HCT116 (cell line): ENCODE results near the gene HLA-DOA. TPM values are rescaled to one million over a fixed set of nuclear protein-coding genes. Genes with fewer than 3 reads are reported as not detected.

Experiments
- ATAC-seq: fragments of 200-7000 bp; cut with Tn5 transposase; 2 replicates; pipeline ENCODE4 v1.9.1; 2020; ENCODE audit warnings: mild to moderate bottlenecking, moderate library complexity
- BruUV-seq: library from RNA; stranded (reverse); fragments of 400-500 nt; replicated peaks from 2 replicates; lab custom pipeline; 2021; lab: Mats Ljungman, UMichigan
- CTCF ChIA-PET: fragments of 300-600 bp; sonication (Branson Sonifier 250); formaldehyde crosslinking; loops from one replicate; lab custom pipeline; 2021; ENCODE audit warnings: antibody characterized with exemption; lab: Charles Lee
- POLR2A ChIA-PET: fragments of 300-600, 350-600 bp; sonication (Branson Sonifier 250); formaldehyde crosslinking; loops from one replicate; lab custom pipeline; 2021; ENCODE audit warnings: antibody characterized with exemption; lab: Charles Lee
- RAD21 ChIA-PET, 2 experiments: fragments of 300-600 bp; sonication (Branson Sonifier 250); formaldehyde crosslinking; loops; one replicate each; lab custom pipeline; 2023; ENCODE audit warnings: low total read pairs in 2 of 2; ENCODE audit not compliant: uncharacterized antibody in 2 of 2, unreplicated experiment in 2 of 2, low non-redundant PET in 1 of 2; lab: Charles Lee
- DNase-seq: peaks from one replicate; pipeline ENCODE4 v3.0.0-alpha.2; 2010; ENCODE audit warnings: low read depth, low spot score
- H2AFZ ChIP-seq: fragments of 200-600 bp; shearing (Covaris generic), sonication (generic); 2 replicates; pipeline ENCODE4 v1.6.1; 2017; ENCODE audit warnings: low read depth, mixed run types, mixed read lengths, antibody characterized with exemption, low read length; ENCODE audit not compliant: poor library complexity, severe bottlenecking
- H3K27ac ChIP-seq: 2 replicates; pipeline ENCODE4 v1.5.1; 2012; ENCODE audit warnings: low read depth, low read length
- H3K27me3 ChIP-seq: fragments of 200-600 bp; sonication (generic); 2 replicates; pipeline ENCODE4 v1.6.1; 2016; ENCODE audit warnings: mixed run types, low read length, mixed read lengths; ENCODE audit not compliant: insufficient read depth
- H3K36me3 ChIP-seq, 2 experiments: fragments of 200-500 bp in 1 of 2; fragments of 200-600 bp in 1 of 2; sonication (Bioruptor generic) in 1 of 2; sonication (generic) in 1 of 2; 2 replicates each; pipeline versions ENCODE4 v1.5.1 to v1.6.1; 2014 to 2016; ENCODE audit warnings: low read length in 2 of 2, inconsistent platforms in 1 of 2, mixed read lengths in 1 of 2, mixed run types in 1 of 2; ENCODE audit not compliant: insufficient read depth in 2 of 2, control insufficient read depth in 1 of 2
- H3K4me1 ChIP-seq, 2 experiments: fragments of 200-600 bp in 1 of 2; sonication (generic) in 1 of 2; 2 replicates each; pipeline versions ENCODE4 v1.5.1 to v1.6.1; 2012 to 2017; ENCODE audit warnings: low read length in 2 of 2, inconsistent platforms in 1 of 2, mild to moderate bottlenecking in 1 of 2, mixed read lengths in 1 of 2, mixed run types in 1 of 2, moderate library complexity in 1 of 2; ENCODE audit not compliant: insufficient read depth in 2 of 2, control insufficient read depth in 1 of 2
- H3K4me2 ChIP-seq: fragments of 200-600 bp; sonication (generic); 2 replicates; pipeline ENCODE4 v1.6.1; 2017; ENCODE audit warnings: mixed run types, low read length, mixed read lengths
- H3K4me3 ChIP-seq, 2 experiments: fragments of 200-600 bp in 1 of 2; sonication (generic) in 1 of 2; replicated peaks in 1 of 2; 2 replicates each; pipeline ENCODE4 v1.5.1; 2011 to 2016; ENCODE audit warnings: low read length in 2 of 2, control low read depth in 1 of 2, low read depth in 1 of 2, mild to moderate bottlenecking in 1 of 2, mixed read lengths in 1 of 2, mixed run types in 1 of 2
- H3K79me2 ChIP-seq: fragments of 200-600 bp; sonication (generic); 2 replicates; pipeline ENCODE4 v1.6.1; 2017; ENCODE audit warnings: mild to moderate bottlenecking, mixed run types, low read length, moderate library complexity, mixed read lengths; ENCODE audit not compliant: insufficient read depth
- H3K9ac ChIP-seq: fragments of 200-600 bp; sonication (generic); 2 replicates; pipeline ENCODE4 v1.6.1; 2016; ENCODE audit warnings: low read length, mixed read lengths
- H3K9me2 ChIP-seq: fragments of 200-600 bp; sonication (generic), shearing (Covaris generic); 2 replicates; pipeline ENCODE4 v1.6.1; 2017; ENCODE audit warnings: mixed run types, mild to moderate bottlenecking, moderate library complexity; ENCODE audit not compliant: insufficient read depth
- H3K9me3 ChIP-seq, 2 experiments: fragments of 200-500 bp in 1 of 2; fragments of 200-600 bp in 1 of 2; sonication (Bioruptor generic) in 1 of 2; sonication (generic) in 1 of 2; 2 replicates each; pipeline ENCODE4 v1.6.1; 2014 to 2017; ENCODE audit warnings: low read length in 2 of 2, mixed read lengths in 2 of 2, inconsistent platforms in 1 of 2, low read depth in 1 of 2, mild to moderate bottlenecking in 1 of 2, mixed run types in 1 of 2, moderate library complexity in 1 of 2; ENCODE audit not compliant: control insufficient read depth in 1 of 2, insufficient read depth in 1 of 2
- H4K20me1 ChIP-seq: fragments of 200-600 bp; sonication (generic), shearing (Covaris generic); 2 replicates; pipeline ENCODE4 v1.6.1; 2017; ENCODE audit warnings: mixed run types, mild to moderate bottlenecking, moderate library complexity; ENCODE audit not compliant: insufficient read depth
- CBX3 ChIP-seq: IDR thresholded peaks from 2 replicates; pipeline ENCODE4 v1.6.1; 2012; ENCODE audit warnings: low read depth
- CEBPB ChIP-seq: IDR thresholded peaks from 2 replicates; pipeline ENCODE4 v1.6.1; 2012; ENCODE audit warnings: low read depth
- ELF1 ChIP-seq: IDR thresholded peaks from 2 replicates; pipeline ENCODE4 v1.6.1; 2012; ENCODE audit warnings: low read depth, borderline replicate concordance
- EZH2 ChIP-seq: fragments of 200-600 bp; sonication (generic); IDR thresholded peaks from 2 replicates; pipeline ENCODE4 v1.6.1; 2017; ENCODE audit warnings: antibody characterized with exemption, mixed run types
- EZH2phosphoT487 ChIP-seq: fragments of 200-600 bp; IDR thresholded peaks from 2 replicates; pipeline ENCODE4 v1.6.1; 2018; ENCODE audit warnings: antibody characterized with exemption, borderline replicate concordance
- POLR2AphosphoS5 ChIP-seq: IDR thresholded peaks from 2 replicates; pipeline ENCODE4 v1.6.1; 2011; ENCODE audit warnings: mild to moderate bottlenecking, low read depth, low read length, moderate library complexity
- RAD21 ChIP-seq: IDR thresholded peaks from 2 replicates; pipeline ENCODE4 v1.6.1; 2012; ENCODE audit warnings: low read depth, mild to moderate bottlenecking
- ZNF274 ChIP-seq: fragments of 200-500 bp; sonication (Bioruptor generic); IDR thresholded peaks from 2 replicates; pipeline ENCODE4 v1.6.1; 2014; ENCODE audit warnings: mild to moderate bottlenecking, low read depth, low read length, inconsistent platforms
- intact Hi-C: fragments of 100-400 bp; cut with micrococcal nuclease; formaldehyde crosslinking; loops from 2 replicates; pipeline ENCODE4 v1.10.0; 2022
- total RNA-seq: library from RNA; stranded (reverse); gene quantifications from one replicate; pipeline ENCODE4 v1.2.1, GENCODE V29; 2021; ENCODE audit not compliant: unreplicated experiment
- TF ChIP-seq, protein P1 (sequence below): IDR thresholded peaks from 2 replicates; pipeline ENCODE4 v1.6.1; 2012; ENCODE audit warnings: low read depth
- TF ChIP-seq, protein P2 (sequence below): IDR thresholded peaks from 2 replicates; pipeline ENCODE4 v1.6.1; 2012

The HLA-DOA gene
- total RNA-seq, 1 experiment from 2014 or later, result 0.39 TPM

DNA sequence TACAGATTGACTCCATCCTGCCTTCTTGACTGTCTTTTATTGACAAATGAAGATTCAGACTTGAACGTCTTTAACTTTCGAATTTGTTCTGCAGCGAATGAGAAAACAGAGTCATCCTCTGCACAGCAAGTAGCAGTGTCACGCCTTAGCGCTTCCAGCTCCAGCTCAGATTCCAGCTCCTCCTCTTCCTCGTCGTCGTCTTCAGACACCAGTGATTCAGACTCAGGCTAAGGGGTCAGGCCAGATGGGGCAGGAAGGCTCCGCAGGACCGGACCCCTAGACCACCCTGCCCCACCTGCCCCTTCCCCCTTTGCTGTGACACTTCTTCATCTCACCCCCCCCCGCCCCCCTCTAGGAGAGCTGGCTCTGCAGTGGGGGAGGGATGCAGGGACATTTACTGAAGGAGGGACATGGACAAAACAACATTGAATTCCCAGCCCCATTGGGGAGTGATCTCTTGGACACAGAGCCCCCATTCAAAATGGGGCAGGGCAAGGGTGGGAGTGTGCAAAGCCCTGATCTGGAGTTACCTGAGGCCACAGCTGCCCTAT lies 28.8 kb downstream of the HLA-DOA start:
- Histone ChIP-seq H3K9me2 (no peaks in the 10 kb centered on the region), H3K27me3 (no peaks in the 10 kb centered on the region), H3K36me3 (peaks cover 56 to 59% of the 10 kb centered on the region in 2 experiments), H2AFZ (no peak overlapping the region), H3K9ac (no peak overlapping the region), H3K4me3 (no peak overlapping the region), H3K27ac (no peak overlapping the region), H4K20me1 (peaks cover 66% of the 10 kb centered on the region), H3K9me3 (no peaks in the 10 kb centered on the region), H3K79me2 (peaks cover 53% of the 10 kb centered on the region), H3K4me1 (no peaks in the 10 kb centered on the region), H3K4me2 (no peak overlapping the region)
- TF ChIP-seq EZH2phosphoT487, result no peak
- TF ChIP-seq POLR2AphosphoS5, result 0 out of 2 replicates have a peak, but pooled peaks have one; percentile 44
- ATAC-seq, result no peak
- intact Hi-C loops, result no loop called here
- ChIA-PET CTCF (interaction anchor here (0.9 kb wide), 2 partner anchors 9 to 47 kb away, joined by 3 read pairs; no protein-coding TSS in a partner anchor), POLR2A (interaction anchor here (0.9 to 12.5 kb wide), 3 partner anchors 9 to 17 kb away, joined by 3 to 227 read pairs (median 3); partner anchors contain the start of gene BRD2), RAD21 (no interaction called here)
- DNase-seq, result no peak
- BruUV-seq, result no TSS peak

DNA sequence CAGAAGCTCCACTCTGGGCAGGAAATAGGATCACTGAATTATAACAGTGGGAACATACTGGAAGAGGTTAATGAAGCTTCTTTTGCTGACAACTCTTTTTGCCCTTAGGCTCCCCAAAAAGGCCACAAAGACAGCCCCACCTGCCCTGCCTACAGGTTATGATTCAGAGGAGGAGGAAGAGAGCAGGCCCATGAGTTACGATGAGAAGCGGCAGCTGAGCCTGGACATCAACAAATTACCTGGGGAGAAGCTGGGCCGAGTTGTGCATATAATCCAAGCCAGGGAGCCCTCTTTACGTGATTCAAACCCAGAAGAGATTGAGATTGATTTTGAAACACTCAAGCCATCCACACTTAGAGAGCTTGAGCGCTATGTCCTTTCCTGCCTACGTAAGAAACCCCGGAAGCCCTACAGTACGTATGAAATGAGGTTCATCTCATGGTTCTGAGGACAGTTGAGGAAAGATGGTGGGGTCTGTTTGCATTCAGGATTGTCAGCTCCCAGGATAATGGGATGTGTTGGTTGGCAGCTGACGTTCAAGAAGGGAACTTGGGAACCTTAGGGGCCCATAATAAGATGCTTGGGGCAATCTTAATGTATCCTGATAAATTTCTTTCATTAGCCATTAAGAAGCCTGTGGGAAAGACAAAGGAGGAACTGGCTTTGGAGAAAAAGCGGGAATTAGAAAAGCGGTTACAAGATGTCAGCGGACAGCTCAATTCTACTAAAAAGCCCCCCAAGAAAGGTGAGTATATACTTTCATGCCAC lies 29.5 kb downstream of the HLA-DOA start:
- H3K4me1 ChIP-seq, result peaks cover 0 to 1% of the 10 kb centered on the region in 2 experiments; a peak in 1 of 4 replicates
- DNase-seq (no peak), ATAC-seq (no peak)
- peaks cover 72% of the 10 kb centered on the region for H4K20me1 ChIP-seq
- ChIA-PET POLR2A (interaction anchor here (0.7 to 12.5 kb wide), 2 partner anchors 9 to 249 kb away, joined by 3 to 227 read pairs; partner anchors contain the start of gene BRD2), RAD21 (no interaction called here), CTCF (interaction anchor here (0.9 kb wide), 2 partner anchors 8 to 47 kb away, joined by 3 read pairs; no protein-coding TSS in a partner anchor)
- no peak overlapping the region for H3K27ac ChIP-seq
- intact Hi-C loops, result no loop called here
- H3K4me3 ChIP-seq, result no peak overlapping the region
- no peaks in the 10 kb centered on the region for H3K9me3 ChIP-seq
- BruUV-seq, result no TSS peak
- peaks cover 60 to 65% of the 10 kb centered on the region in 2 experiments for H3K36me3 ChIP-seq
- H3K27me3 ChIP-seq, result no peaks in the 10 kb centered on the region
- H3K4me2 ChIP-seq, result no peak overlapping the region
- peaks cover 59% of the 10 kb centered on the region for H3K79me2 ChIP-seq
- no peaks in the 10 kb centered on the region for H3K9me2 ChIP-seq
- H2AFZ ChIP-seq, result no peak overlapping the region
- no peak overlapping the region for H3K9ac ChIP-seq
- TF ChIP-seq ELF1 (no peak), CEBPB (no peak), CBX3 (no peak), EZH2 (no peak), ZNF274 (no peak), RAD21 (no peak)
- TF ChIP-seq, protein P1, sequence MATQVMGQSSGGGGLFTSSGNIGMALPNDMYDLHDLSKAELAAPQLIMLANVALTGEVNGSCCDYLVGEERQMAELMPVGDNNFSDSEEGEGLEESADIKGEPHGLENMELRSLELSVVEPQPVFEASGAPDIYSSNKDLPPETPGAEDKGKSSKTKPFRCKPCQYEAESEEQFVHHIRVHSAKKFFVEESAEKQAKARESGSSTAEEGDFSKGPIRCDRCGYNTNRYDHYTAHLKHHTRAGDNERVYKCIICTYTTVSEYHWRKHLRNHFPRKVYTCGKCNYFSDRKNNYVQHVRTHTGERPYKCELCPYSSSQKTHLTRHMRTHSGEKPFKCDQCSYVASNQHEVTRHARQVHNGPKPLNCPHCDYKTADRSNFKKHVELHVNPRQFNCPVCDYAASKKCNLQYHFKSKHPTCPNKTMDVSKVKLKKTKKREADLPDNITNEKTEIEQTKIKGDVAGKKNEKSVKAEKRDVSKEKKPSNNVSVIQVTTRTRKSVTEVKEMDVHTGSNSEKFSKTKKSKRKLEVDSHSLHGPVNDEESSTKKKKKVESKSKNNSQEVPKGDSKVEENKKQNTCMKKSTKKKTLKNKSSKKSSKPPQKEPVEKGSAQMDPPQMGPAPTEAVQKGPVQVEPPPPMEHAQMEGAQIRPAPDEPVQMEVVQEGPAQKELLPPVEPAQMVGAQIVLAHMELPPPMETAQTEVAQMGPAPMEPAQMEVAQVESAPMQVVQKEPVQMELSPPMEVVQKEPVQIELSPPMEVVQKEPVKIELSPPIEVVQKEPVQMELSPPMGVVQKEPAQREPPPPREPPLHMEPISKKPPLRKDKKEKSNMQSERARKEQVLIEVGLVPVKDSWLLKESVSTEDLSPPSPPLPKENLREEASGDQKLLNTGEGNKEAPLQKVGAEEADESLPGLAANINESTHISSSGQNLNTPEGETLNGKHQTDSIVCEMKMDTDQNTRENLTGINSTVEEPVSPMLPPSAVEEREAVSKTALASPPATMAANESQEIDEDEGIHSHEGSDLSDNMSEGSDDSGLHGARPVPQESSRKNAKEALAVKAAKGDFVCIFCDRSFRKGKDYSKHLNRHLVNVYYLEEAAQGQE, result no peak
- TF ChIP-seq, protein P2, sequence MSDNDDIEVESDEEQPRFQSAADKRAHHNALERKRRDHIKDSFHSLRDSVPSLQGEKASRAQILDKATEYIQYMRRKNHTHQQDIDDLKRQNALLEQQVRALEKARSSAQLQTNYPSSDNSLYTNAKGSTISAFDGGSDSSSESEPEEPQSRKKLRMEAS, result no peak
